ENCODE results near the gene TIMP2.
"Not testable (repeated sequence)": the region's sequence is repeated elsewhere in the genome, so short reads cannot be mapped to it uniquely, and the experiment has no call there.

Gene TIMP2

GRCh38 chr17:78929908-78930775, 5.0 kb upstream of the TIMP2 start:
- no peak for DNase-seq

GRCh38 chr17:78925662-78926555, 722 bp upstream of the TIMP2 start:
- no peak for DNase-seq

DNA sequence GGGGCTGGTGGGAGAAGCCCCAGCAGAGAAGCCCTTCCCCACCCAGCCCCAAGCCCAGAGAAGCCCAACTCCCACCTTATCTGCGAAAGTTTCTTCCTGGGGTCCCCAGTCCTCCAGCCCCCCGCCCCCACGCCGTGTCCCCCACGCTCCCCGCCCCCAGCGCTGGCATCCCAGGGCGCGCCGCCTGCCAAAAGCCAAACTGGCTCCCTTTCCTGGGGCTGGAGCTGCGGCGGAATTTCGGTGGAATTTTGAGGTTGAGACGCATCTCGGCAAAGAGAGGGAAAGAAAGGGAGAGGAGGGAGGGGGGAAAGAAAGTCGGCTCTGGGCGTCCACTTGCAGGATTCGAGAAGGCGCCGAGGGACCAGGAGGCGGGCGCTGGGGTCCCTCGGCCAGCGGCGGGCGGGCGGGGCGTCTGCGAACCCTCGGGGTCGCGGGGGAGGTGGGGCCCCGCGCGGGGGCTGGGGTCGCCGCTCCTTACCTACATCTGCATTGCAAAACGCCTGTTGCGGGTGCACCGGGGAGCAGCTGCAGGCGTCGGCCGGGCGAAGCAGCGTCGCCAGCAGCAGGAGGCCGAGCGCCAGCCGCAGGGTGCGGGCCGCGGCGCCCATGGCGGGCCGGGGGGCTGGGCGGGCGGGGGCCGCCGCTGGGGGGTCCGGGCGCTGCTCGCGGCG, 571 bp downstream of the TIMP2 start:
- no peak for DNase-seq

DNA sequence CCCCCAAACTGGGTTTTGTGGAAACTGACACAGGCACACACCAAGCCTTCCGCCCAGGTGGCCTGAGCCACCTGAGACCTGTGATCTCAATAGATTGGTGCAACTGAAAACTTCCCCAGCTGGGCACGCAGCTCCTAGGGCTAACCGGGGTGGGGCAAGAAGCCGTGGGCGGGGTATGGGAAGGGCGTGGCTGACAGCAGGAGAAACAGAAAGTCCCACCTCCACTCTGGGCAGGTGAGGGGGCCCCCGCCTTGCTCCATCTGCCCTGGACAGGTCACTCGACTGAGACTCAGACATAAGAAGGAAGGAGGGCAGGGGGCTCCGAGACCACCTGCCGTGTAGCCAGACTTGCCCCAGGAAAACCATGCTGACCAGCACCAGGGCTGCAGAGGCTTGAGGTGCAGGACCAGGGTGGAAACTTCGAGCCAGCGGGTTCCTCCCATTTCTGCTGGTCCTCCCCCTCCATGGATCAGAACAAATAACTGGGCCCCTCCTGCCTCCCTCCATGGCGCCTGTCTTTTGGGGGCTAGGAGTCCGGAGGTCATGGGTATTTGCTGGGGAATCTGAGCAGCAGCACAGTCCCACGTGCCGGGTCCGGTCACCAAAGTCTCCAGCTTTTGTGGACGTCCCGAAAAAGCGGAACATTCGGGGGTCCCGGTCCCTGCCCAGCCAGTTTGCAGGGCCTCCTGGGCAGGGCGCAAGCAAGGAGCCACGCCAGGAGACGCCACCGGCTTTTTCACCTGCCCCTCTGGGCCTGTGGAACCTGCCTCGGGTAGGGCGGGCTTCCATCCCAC, 1.3 kb downstream of the TIMP2 start:
- DNase-seq, result peak; percentile 68

- no peak for DNase-seq
Observed at GRCh38 chr17:78922816-78923498, 2.2 kb downstream of the TIMP2 start.

DNA sequence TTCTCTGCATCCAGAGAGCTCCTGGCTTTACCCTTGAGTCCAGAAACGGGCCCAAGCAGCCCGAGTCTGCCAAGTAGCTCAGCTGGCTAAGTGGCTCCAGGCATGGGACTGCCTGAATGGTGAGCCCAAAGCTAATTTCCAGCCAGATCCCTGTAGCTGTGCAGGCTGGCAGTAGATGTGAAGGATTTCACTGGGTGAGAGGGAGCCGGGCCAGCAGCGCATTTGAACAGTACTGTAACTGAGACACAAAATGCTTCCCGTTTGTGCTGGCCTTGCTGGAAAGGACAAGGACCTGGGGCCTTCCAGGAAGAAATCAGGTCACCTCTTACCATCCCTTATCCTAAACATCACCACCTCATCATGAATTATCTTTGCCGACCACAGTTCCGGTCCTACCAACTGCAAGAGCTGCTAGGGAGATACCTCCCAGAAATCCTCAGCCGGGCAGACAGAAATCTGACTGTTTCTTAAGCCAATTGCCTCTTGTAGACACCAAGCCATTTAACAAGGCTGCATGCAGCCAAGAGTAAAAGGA, 3.7 kb downstream of the TIMP2 start:
- no peak for DNase-seq

DNA sequence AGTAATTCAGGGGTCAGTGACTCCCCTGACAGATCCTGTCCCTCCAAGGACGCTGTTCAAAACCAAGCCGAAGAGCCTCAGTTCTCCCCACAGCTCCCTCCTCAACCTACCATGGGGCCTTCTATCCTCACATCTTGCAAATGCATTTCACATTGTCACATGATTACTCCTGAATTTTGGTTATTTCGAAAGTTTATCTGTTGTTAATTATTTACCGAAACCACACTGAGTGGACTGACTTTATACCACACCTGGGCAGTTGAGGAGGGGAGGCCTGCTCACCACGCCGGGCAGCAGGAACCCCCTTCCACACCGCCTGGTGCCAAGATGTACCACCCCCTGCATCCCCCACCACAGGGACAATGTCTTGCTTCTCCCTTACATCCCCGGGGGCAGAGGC, 4.7 kb downstream of the TIMP2 start:
- DNase-seq, result no peak

DNA sequence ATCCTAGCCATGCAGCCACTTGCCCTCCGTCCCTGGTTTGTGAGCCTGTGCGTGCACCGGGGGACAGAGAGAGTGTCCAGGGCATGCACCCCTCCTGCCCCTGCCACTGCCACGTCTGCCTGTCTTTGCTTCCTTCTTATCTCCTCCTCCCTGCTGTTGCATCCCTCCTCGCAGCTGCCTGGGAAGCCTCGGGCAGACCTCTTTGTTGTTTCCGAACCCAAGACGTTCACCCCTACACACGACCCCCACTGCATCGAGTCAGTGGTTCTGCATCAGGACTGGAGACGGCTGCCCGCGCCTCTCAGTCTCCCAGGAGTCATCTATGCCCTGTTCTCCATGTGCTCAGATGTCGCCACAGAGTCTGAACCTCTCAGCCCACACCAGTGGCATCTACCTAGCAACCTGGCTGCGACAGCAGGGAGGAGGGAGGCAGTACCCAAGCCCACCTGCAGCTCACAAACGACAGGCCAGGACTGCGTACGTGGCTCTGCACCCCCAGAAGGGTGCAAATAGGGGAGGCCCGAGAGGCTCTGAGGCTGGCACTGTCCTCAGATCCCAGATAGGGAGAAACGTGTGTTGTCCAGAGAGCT, 5.2 kb downstream of the TIMP2 start:
- no peak for DNase-seq

GRCh38 chr17:78918979-78919378, 6.2 kb downstream of the TIMP2 start:
- no peak for DNase-seq

DNA sequence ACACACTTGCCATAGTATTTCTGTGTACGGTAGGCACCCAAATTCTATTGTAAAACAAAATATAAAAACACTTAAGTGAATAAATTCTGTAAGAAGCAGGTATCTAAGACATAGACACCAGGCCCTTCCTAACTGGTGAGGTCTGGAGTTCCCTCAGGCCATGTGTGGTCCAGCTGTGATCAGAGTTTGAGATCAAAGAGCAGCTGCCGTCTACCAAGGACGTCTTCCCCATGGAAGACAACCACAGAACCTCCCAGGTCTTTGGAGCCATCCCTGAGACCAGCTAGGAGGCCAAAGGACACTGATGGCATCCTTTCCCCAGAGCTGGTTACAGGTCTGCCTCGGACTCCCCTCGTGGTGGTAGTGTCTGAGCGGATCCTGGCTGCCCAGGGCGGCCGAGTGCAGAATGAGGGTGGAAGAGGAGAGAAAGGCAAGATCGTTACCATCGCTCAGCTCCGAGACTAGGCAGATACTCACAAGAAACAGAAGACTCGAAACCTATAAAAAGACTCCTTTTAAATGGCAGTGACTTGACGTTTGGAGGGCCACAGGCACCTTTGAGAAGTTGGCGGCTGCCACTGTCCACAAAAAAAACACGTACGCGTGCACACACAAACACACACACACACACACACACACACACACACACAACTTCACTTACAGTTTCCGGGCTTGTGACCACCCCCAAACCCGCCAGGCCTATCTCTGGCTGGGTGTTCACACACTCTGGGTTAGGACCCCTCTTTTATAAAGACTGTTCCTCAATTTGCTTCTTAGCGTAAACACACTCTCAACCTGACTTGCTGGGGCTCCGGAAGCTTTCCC, 7.5 kb downstream of the TIMP2 start:
- DNase-seq, result no peak

GRCh38 chr17:78915872-78916632, 9.1 kb downstream of the TIMP2 start:
- DNase-seq, result no peak

DNA sequence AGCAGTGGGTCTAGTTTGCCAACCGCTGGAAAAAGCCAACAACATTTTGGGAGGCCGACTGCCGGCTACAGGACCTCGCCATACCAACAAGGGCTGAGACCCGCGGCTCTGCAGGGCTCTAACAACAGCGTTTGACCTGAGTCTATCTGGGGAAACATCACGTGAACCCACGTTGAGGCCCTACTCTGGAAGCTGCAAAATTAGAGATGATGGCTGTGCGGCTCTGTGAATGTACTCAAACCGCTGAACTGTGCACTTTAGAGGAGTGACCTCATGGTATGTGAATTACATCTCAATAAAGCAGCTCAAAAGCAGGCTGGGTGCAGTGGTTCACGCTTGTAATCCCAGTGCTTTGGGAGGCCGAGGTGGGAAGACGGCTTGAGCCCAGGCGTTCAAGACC, 12.1 kb downstream of the TIMP2 start:
- no peak for DNase-seq

DNA sequence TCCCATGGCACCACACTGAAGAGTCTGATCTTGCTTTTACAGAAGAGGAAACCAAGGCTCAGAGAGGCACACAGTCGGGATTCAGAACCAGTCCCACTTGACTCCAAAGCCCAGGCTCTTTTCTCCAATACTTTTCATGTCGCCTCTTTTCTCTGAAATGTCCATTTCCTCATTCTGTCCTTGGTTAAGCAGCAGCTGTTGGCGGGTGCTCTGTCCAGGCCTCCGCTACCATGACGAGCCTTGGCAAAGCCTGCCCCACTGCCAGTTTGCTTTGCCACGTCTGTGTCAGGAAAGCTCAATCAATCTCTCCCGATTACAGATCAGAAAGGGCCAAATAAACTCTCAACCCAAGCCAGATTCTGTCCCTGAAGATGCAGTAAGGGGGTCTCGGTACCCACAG, 13.1 kb downstream of the TIMP2 start:
- no peak for DNase-seq

DNA sequence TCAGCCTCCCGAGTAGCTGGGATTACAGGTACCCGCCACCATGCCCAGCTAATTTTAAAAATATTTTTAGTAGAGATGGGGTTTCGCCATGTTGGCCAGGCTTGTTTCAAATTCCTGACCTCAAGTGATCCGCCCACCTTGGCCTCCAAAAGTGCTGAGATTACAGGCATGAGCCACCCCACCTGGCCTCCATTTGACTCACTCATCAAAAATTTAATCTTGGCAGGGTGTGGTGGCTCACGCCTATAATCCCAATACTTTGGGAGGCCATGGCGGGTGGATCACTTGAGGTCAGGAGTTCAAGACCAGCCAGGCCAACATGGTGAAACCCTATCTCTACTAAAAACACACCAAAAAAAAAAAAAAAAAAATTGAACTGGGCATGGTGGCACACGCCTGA, 13.6 kb downstream of the TIMP2 start:
- DNase-seq, result not testable (repeated sequence)

GRCh38 chr17:78910497-78911284, 14.5 kb downstream of the TIMP2 start:
- DNase-seq, result no peak

GRCh38 chr17:78908426-78908825, 16.8 kb downstream of the TIMP2 start:
- no peak for DNase-seq

DNA sequence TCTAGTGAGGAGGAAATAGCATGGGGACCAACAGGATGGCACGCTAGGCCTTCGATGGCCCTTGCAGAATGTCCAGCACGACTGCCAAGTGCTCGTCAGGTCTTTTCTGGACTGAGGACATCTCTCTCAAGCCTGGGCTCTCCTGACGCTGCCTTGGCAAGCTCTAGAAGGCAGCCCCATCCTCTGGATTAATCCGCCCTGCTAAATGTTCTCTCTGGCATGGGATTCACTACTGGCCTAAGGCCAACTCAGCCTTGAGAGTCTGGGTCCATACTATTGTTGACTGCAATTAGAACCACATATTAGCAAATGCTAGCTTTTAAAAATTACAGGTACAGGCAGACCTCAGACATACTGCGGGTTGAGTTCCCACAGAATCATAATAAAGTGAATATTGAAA, 19.6 kb downstream of the TIMP2 start:
- no peak for DNase-seq

GRCh38 chr17:78905116-78905515, 20.1 kb downstream of the TIMP2 start:
- no peak for DNase-seq

DNA sequence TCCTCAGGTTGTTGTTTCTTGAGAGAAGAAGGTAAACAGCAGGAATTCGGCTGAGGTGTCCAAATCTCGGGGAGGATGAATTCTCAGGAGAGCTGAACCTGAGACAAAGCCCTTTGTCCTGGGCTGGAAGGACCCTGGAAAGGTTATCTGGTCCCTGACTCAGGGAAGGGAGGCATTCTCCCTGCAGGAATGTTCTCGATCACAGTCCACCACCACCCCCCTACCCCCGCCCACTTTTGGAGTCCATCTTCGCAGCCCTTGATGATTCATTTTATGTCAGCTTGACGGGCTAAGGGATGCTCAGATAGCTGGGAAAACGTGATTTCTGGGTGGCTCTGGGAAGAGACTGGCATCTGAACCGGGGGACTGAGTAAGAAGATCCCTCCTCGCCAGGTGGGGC, 20.8 kb downstream of the TIMP2 start:
- DNase-seq, result no peak

All from CD4-positive, alpha-beta T cell treated with Interleukin-10 for 1 hour (primary cell).